Activated T-cell treated with anti-CD3 and anti-CD28 coated beads for 24 hours (primary cell): ENCODE results near the gene TMEM97.
A peak's percentile ranks its signal among the peaks of the same experiment; 100 is the strongest.
"Not testable (repeated sequence)": the region's sequence is repeated elsewhere in the genome, so short reads cannot be mapped to it uniquely, and the experiment has no call there.

Source experiments
- DNase-seq: peaks from one replicate; pipeline ENCODE4 v3.0.0-alpha.2; 2020; ENCODE audit warnings: low read depth

Gene TMEM97

DNA sequence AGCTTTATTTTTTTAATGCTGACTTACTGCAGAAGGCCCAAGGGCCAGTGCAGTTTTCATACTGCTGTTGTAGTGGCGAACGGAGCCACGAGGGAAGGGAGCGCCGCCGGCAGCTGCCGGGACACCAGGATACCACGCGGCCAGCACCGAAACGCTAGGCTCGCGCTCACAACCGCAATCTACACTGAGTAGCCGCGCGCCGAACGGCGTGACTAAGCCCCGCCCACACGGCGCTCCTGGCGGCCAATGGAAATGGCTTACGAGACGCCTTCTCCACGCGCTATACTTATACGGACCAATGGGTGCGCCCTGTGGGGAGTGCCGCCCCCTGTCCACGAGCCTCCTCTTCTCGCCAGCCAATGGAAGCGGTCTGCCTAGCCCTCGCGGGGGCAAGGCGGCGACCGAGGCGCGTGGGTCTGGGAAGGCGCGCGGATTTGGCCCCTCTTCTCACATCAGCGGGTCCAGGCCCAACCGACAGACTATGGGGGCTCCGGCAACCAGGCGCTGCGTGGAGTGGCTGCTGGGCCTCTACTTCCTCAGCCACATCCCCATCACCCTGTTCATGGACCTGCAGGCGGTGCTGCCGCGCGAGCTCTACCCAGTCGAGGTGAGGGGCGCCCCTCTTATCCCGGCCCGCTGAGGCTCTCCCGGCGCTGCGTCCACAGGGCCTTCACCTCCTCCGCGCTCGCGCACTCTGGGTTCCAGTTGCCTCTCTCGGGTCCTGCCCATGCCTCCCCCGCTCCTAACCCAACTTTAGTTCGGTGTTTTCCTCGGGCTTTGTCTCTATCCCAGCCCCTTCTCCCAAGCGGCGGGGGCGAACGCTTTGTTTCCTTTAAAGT, at the start of gene TMEM97:
TMEM97 (plus strand) TSS at position 442 of the 839 bp plus-strand sequence; CDS start at position 482, 40 bp downstream.
- peak; percentile 94 for DNase-seq

DNA sequence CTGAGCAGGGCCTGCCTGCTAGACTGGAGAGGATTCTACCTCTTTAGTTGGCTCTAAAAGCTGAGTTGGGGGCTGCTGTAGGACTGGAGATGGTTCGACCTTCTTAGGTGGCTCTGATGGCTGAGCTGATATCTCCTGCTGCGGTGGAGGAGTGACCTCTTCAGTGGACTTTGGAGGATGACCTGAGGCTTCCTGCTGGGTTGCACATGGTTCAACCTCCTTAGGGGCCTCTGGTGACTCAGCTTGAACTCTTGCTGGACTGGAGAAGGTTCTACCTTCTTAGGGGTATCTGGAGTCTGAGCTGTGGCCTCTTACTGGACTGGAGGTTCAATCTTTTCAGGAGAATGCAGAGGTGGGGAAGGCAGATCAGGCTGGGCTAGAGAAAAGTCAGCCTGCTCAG, 48.9 kb upstream of the TMEM97 start:
- no peak for DNase-seq

DNA sequence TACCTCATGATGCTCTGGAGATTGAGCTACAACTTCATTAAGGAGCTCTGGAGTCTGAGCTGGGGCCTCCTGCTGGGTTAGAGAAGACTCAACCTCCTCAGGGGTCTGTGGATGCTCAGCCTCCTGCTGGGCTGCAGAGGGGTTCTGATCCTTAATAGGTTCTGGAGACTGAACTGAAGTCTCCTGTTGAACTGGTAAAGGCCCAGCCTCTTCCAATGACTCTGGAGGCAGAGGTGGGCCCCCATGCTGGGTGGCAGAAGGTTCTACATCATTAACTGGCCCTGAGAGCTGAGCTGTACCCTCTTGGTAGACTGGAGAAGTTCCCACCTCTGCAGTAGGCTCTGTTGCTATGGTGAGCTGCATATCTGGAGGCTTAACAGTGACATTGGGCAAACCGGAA, 48.1 kb upstream of the TMEM97 start:
- DNase-seq = no peak

DNA sequence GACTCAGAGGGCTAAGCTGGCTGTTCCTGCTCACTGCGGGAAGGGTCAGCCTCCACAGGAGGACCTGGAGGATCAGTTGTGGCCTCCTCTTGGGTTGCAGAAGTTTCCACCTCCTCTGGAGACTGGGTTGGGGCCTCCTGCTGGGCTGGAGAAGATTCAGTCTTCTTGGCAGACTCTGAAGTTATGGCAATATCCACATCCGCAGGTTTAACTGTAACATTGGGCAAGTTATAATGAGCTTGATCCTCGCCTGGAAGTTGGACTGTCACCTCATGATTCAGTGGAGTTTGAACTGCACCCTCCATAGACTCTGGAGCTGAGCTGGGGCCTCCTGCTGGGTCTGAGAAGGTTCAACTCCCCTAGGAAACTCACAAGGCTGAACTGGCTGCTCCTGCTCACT, 47.6 kb upstream of the TMEM97 start:
- no peak for DNase-seq

DNA sequence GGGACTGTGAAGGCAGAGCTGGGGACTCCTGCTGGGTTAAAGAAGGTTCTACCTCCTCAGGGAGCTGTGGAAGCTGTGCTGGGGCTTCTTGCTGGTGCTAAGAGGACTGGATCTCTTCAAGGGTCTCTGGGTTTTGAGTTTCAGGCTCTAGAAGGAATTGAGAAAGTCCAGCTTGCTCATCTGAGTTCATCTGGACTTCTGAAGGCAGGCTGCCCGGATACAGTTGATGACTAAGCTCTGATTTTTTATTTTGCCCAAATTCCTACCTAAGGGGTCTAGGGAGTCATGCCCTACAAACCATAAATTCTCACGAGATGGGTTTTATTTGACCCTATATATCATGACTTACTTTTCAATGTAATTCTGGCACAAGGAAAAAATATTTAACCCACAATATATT, 46.8 kb upstream of the TMEM97 start:
- DNase-seq = no peak

DNA sequence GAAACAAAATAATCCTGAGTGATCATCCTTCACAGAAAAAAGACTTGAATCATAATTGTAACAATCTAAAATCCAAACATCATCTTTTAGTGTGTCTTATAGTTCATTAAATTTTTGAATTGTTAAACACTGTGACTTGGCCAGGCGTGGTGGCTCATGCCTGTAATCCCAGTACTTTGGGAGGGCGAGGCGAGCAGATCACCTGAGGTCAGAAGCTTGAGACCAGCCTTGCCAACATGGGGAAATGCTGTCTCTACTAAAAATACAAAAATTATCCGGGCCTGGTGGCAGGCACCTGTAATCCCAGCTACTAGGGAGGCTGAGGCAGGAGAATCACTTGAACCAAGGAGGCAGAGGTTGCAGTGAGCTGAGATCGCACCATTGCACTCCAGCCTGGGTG, 45.7 kb upstream of the TMEM97 start:
- not testable (repeated sequence) for DNase-seq

DNA sequence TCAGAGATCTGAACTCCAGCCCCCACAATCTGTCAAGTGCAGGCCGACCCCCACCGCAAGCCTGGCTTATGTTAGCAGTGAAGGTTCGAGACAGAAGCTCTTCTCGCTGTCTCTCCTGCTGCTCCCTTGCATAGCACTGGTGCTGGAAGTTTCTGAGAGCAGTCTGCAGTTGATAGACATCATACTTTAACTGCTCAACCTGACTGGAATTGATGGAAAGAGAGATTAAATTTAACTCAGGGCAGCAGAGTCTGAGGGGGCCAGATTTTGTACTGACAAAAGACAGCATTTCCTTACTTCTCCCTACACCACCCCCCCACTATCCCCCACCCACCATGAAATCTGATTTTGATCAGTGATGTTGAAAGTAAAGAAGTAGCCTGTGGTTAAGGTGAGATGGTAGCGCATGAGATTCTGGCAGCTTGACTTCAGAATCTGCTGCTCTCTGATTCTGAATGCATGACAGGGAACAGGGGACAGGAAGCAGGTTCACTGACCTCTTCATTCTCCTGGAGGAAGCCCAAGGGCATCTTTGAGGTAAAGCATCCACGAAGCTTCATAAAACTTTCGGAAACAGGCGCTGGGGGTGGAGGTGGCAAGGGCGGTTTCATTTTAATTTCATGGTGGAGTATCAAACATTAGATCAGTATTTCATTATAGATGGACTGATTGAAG, 44.3 kb upstream of the TMEM97 start:
- DNase-seq = no peak

DNA sequence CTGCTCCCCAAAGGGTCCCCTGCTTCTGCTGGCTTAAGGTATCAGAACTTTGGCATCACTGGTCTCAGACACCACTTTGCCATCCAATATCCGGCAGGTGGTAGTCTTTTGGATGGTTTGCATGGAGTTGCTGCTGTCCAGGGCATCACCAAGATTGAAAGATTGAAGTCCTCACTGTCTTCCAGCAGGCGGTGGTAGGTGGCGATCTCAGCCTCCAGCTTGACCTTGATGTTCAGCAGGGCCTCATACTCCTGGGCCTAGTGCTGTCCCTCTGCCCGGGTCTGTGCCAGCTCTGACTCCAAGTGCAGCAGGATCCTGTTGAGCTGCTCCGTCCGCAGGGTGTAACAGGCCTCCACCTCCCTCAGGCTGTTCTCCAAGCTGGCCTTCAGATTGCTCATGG, 43.0 kb upstream of the TMEM97 start:
- DNase-seq = no peak

DNA sequence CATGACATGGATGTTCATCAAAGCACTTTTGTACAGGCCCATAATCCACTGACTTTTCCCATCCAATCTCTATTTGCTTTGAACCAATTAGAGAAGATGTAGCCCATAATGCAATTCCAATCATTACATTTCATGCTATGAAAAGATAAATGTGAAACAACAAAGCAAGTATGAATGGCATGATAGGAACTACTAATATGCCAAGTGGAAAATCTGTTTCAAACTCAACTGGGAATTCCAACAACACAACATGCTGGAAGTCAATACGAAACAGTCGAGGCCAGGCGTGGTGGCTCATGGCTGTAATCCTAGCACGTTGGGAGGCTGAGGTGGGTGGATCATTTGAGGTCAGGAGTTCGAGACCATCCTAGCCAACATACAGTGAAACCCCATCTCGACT, 39.6 kb upstream of the TMEM97 start:
- DNase-seq = no peak

DNA sequence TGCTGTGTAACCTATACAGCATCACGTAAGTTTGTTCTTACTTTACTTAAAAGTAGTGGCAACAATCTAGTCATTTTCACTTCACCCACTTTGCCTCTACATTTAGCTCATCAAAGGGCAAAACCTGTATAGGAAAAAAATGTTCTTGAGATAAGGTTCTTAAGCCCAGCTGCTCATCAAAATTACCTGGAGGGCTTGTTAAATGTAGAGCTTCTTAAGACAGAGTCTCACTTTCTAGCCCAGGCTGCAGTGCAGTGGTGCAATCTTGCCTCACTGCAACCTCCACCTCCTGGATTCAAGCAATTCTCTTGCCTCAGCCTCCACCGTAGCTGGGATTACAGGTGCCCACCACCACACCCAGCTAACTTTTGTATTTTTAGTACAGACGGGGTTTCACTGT, 38.2 kb upstream of the TMEM97 start:
- no peak for DNase-seq

DNA sequence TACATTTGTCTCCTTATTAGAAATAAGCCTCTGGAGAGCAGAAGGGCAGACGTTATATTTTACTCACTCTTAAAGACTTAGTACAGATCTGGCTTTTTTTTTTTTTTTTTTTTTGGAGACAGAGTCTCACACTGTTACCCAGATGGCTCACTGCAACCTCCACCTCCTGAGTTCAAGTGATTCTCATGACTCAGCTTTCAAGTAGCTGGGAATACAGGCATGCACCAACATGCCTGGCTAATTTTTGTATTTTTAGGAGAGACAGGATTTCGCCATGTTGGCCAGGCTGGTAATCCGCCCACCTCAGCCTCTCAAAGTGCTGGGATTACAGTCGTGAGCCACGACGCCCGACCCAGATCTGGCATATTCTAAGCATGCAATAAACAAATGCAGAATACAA, 36.4 kb upstream of the TMEM97 start:
- no peak for DNase-seq

DNA sequence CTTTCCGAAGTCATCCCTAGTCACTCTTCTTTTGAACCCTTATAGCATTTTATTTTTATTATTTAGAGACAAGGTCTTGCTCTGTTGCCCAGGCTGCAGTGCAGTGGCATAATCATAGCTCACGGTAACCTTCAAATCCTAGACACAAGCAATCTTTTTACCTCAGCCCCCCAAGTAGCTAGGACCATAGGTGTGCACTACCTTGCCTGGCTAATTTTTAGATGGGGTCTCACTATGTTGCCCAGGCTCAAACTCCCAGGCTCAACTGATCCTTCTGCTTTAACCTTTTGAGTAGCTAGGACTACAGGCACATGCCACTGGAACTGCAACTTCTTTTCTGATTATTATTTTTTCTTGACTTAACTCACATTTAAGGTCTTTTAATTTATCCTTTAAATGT, 33.0 kb upstream of the TMEM97 start:
- DNase-seq = no peak

DNA sequence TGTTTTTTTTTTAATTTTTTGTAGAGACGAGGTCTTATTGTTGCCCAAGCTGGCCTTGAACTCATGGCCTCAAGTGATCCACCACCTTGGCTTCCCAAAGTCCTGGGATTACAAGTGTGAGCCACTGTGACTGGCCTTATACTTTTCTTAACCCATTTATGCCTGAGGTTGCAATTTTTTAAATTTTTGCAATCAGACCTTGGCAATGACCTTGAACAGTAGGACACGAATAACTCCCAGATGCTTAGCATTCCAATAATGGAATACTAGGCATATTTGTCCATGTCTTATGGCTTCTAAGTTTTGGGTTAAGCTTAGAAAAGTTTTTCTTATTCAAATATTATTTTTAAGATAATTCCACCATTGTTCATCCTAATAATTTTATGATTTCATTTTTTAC, 28.3 kb upstream of the TMEM97 start:
- DNase-seq = no peak

DNA sequence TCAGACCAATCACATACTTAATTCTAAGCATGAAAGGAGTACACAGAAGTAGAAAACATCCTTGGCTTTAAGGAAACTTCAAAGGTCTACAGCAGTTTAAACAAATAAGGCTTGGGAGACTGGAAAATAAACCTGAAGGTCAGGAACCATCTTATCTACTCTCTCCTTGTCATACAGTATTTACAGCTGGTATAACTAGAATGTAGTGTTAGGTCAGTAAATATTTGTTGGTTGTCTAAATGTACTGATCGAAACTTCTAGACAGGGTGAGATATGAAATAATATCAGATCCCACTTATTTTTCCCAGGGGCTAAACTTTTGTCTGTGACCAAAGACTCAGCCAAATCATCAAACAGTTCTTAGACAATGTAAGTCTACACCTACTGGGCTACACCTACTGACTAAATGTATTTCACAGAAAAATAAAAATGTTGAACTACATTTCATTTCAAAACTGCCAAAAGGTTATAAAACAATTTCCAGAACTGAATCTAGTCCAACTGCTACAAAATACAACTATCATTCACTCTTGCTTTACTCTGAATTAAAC, 27.1 kb upstream of the TMEM97 start:
- DNase-seq = no peak

DNA sequence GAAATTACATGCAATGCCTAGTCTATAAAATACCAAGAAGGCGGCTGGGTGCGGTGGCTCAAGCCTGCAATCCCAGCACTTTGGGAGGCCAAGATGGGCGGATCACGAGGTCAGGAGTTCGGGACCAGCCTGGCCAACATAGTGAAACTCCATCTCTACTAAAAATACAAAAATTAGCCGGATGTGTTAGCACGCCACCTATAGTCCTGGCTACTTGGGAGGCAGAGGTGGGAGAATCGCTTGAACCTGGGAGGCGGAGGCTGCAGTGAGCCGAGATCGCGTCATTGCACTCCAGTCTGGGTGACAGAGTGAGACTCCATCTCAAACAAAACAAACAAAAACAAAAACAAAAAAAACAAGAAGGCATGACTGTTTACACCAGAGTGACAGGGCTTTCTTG, 26.1 kb upstream of the TMEM97 start:
- DNase-seq = not testable (repeated sequence)

DNA sequence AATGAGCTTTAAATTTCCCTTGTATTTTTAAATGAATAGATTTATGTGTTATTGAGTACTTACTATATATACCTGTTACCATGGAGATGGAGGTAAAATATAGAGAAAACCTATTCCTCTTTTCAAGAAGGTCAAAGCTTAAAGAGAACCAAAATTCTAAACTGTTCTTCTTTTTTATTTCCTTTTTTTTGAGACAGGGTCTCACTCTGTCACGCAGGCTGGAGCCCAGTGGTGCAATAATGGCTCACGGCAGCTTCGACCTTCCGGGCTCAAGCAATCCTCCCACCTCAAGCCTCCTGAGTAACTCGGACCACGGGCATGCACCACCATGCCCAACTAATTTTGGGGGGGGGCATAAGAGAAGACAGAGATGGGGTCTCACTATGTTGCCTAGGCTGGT, 25.0 kb upstream of the TMEM97 start:
- no peak for DNase-seq

DNA sequence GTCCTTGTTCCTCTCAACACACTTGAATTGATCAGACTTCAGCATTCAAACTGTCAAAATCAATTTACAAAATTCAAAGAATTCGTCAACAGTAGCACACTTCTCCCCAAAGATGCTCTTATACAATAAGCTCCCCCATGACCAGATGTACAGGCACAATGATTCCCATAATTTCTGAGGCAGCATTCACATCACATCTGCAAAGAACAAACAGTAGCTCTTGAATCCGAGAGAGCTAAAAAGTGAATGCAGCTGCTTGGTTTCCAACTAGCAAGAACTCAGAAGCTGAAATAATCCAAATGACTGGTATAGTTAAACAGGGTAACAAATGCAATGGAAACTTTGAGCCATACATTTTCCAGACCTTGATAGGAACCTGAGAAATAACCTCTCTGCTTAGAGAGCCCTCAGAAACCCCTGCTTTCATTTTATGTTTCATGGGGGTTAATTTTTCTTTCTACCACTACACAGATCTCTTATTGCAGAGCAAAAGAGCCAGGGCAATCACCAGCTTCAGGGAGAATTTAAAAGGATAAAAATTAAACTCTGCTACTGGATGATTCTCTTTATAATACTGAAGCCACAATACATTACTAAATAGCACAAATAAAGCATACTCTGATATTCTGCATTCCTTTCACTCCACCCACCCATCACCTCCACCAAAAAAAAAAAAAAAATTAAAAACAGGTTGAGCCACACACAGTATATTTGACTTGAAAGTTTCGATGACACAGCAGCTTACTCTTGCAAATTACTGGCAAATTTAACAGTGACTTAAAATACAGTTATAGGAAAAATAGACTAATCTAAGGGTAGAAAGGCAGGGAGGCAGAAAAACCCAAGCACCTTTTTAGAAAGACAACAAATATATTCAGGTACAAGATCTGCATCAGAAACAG, 23.1 kb upstream of the TMEM97 start:
- no peak for DNase-seq

DNA sequence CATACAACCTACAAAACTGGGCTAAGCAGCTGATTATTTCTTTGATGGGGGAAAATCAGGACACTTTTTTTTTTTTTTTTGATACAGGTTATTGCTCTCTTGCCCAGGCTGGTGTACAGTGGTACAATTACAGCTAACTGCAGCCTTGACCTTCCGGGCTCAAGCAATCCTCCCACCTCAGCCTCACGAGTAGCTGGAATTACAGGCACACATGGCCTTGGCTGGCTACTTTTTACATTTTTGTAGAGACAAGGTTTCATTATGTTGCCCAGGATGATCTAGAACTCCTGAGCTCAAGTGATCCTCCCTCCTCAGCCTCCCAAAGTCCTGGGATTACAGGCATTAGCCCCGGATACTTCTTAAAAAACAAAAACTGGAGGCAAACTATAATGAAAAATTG, 20.6 kb upstream of the TMEM97 start:
- DNase-seq = no peak

DNA sequence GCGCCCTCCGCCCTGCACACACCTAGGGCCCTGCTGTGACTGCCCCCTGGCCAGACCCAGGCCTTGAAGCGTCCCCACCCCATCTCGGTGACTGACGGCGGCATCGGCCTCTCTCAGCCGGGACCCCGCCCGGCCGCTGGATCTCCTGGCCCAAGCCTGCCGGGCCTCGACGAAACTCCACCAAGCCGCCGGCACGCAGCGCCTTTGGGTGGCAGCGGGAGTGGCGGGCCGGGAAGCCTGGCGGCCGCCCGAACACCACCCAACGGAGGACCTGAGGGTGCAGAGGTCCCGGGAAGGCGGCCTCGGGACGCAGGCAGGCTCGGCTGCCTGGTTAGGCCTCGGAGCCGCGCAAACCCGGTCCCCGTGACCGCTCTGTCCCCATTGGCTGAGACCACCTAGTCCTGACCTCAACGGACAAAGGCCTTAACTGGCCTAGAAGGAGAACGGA, 12.0 kb upstream of the TMEM97 start:
- DNase-seq = no peak

DNA sequence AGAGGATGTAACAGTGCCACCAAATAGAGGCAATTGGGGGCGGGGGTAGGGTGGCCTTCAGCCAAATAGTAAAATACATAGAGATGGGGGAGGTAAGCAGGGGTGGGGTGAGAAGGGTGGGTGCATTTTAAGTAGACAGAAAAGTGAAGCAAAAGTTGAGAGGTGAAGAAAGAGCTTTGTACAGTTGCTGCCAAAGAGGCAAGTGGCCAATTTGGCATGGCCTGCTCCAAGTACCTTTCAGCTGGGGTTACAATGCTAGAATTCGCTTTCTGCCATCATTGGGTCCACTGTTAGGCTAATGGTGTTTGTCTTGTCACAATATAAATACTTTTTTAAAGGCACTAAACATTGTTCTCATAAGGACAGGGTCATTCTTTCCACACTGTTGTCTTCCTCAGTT, 5.2 kb upstream of the TMEM97 start:
- no peak for DNase-seq

DNA sequence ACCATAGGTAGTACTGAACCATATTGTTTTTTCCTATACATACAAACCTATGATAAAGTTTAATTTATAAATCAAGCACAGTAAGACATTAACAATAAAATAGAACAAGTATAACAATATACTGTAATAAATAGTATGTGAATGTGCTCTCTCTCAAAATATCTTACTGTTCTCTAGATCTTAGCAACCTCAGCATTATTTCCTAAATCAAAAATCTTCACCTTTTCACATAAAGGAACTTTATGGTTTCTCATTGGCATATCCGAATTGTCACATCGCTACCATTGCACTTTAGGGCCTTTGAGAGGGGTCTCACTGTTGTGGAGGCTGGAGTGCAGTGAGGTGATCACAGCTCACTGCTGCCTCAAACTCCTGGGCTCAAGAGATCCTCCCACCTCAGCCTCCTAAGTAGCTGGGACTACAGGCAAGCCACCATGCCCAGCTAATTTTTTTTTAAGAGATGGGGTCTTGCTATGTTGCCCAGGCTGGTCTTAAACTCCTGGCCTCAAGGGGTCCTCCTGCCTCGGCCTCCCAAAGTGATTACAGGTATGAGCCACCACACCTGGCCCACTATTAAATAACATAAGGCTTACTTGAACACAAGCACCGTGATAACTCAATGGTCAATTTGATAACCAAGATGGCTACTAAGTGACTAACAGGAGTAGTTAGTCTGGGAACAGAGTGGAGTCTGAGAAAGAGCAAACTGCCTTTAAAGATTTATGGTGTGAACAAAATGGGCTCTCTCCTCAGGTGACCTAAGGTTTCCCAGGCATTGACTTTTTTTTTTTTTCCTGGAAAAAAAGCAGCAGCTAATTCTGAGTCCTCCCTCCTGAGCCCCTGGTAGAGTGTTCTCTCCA, 2.9 kb upstream of the TMEM97 start:
- no peak for DNase-seq
